GM06990 (cell line): ENCODE results near the gene GNE.

Source experiments
- DNase-seq: peaks from one replicate; pipeline ENCODE4 v3.0.0-alpha.2; 2011; ENCODE audit not compliant: insufficient read length; ENCODE audit errors: extremely low read depth
- H3K27me3 ChIP-seq: replicated peaks from 2 replicates; pipeline ENCODE4 v1.6.0; 2011; ENCODE audit warnings: low read length; ENCODE audit not compliant: control insufficient read depth, insufficient read depth
- H3K36me3 ChIP-seq: 2 replicates; pipeline ENCODE4 v1.5.1; 2011; ENCODE audit warnings: low read length; ENCODE audit not compliant: control insufficient read depth, insufficient read depth
- H3K4me3 ChIP-seq: replicated peaks from 2 replicates; pipeline ENCODE4 v1.5.1; 2011; ENCODE audit warnings: low read depth, mild to moderate bottlenecking, control low read depth, low read length
- TF ChIP-seq, protein P1 (sequence below): IDR thresholded peaks from 2 replicates; pipeline ENCODE4 v1.5.1; 2011; ENCODE audit warnings: low read length, control low read depth, mild to moderate bottlenecking, inconsistent platforms; ENCODE audit not compliant: insufficient read depth, poor library complexity, severe bottlenecking

Gene GNE

DNA sequence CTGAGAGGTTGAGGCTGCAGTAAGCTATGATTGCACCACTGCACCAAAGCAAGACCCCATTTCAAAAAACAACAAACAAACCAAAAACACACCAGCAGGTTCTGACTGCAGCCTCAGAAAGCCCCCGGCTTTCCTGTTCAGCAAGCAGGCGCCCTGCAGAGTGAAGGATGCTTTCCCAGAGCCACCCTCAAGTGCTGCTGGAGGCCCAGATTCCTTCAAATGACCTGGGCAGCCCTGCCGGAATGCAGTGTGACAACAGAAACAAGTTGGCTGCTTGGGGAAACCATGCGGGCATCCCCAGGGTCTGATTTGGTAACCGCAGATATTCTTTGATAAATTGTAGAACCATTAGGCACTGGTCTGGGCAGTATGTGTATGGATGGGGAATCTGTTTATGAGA is 35.7 kb upstream of the GNE start:
- Histone ChIP-seq H3K36me3 (no peaks in the 10 kb centered on the region), H3K27me3 (no peaks in the 10 kb centered on the region), H3K4me3 (no peak overlapping the region)
- TF ChIP-seq, protein P1, sequence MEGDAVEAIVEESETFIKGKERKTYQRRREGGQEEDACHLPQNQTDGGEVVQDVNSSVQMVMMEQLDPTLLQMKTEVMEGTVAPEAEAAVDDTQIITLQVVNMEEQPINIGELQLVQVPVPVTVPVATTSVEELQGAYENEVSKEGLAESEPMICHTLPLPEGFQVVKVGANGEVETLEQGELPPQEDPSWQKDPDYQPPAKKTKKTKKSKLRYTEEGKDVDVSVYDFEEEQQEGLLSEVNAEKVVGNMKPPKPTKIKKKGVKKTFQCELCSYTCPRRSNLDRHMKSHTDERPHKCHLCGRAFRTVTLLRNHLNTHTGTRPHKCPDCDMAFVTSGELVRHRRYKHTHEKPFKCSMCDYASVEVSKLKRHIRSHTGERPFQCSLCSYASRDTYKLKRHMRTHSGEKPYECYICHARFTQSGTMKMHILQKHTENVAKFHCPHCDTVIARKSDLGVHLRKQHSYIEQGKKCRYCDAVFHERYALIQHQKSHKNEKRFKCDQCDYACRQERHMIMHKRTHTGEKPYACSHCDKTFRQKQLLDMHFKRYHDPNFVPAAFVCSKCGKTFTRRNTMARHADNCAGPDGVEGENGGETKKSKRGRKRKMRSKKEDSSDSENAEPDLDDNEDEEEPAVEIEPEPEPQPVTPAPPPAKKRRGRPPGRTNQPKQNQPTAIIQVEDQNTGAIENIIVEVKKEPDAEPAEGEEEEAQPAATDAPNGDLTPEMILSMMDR = no peak
- no peak for DNase-seq

DNA sequence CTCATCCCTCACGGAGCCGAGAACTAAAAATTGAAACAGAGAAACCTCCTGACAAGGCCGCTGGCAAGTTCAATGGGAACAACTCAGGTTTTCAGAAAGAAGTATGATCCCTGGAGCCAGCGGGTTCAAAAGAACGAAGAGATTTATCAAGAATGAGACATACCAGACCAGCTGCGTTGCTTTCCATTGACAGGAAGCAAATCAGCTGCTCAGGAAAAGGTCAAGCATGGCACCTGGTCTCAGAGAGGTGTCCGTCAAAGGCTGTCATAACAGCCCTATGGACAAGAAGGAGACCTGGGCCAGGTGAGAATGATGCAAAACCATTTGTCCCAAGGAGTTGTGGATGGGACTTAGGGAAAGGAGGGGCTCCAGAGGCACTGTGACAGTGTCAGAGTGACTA is 34.9 kb upstream of the GNE start:
- Histone ChIP-seq H3K4me3 (no peak overlapping the region), H3K27me3 (no peaks in the 10 kb centered on the region), H3K36me3 (no peaks in the 10 kb centered on the region)
- no peak for DNase-seq
- TF ChIP-seq, protein P1 = no peak

DNA sequence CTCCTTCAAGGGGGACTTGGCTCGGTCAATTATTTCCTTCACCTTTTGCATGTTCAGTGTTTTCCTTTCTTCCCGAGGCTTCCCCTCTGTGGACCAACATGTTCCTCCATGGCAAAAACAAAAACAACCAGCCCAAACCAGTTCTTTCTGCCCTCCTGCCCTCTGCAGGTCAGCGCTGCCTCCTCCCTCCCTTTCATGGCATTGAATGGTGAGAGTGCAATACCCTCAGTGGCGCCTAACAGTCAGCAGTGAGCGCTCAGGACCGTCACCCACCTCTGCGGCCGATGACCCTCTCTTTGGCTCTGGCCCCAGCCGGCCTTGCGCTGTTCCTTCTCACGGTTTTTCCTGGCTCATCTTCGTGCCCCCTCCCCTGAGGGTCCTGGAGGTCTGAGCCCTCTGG is 34.4 kb upstream of the GNE start:
- Histone ChIP-seq H3K27me3 (no peaks in the 10 kb centered on the region), H3K36me3 (no peaks in the 10 kb centered on the region), H3K4me3 (no peak overlapping the region)
- TF ChIP-seq, protein P1 = no peak
- no peak for DNase-seq

DNA sequence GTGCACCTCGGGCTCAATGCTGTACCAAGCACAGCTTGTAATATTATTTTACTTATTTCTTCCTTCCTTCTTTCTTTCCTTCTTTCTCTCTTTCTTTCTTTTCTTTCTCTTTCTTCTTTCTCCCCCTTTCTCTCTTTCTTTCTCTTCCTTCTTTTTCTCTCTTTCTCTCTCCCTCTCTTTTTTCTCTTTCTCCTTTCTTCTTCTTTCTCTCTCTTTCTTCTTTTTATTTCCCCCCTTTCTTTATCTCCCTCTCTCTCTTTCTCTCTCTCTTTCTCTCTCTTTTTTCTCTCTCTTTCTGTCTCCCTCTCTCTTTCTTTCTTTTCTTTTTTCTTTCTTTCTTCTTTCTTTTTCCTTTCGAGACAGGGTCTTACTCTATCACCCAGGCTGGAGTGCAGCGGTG is 32.7 kb upstream of the GNE start:
- Histone ChIP-seq H3K4me3 (no peak overlapping the region), H3K27me3 (no peaks in the 10 kb centered on the region), H3K36me3 (no peaks in the 10 kb centered on the region)
- no peak for DNase-seq
- TF ChIP-seq, protein P1 = no peak

DNA sequence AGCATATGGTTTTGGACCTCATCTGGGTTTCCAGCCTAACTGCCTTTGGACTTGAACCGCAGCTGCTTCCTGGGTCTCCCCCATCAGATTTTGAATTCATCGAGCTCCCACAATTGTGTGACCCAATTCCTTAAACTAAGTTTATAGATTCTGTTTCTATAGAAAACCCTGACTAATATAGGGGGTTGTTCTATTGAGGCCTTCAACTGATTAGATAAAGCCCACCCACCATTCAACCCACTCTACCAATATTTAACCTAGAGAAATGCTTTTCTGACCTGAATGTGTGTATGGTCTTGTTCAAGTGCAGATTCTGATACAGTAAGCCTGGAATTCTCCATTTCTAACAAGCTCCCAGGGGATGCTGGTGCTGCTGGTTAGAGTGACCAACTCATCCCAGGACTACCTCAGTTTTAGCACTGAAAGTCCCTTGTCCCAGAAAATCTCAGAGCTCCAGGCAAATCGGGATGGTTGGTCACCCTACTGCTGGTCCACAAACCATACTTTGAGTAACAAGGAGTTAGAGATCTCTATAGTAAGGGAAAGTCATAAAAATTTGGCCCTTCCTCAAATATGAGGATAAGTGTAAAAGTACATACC is 31.7 kb upstream of the GNE start:
- Histone ChIP-seq H3K36me3 (no peaks in the 10 kb centered on the region), H3K4me3 (no peak overlapping the region), H3K27me3 (no peaks in the 10 kb centered on the region)
- TF ChIP-seq, protein P1 = no peak
- no peak for DNase-seq

DNA sequence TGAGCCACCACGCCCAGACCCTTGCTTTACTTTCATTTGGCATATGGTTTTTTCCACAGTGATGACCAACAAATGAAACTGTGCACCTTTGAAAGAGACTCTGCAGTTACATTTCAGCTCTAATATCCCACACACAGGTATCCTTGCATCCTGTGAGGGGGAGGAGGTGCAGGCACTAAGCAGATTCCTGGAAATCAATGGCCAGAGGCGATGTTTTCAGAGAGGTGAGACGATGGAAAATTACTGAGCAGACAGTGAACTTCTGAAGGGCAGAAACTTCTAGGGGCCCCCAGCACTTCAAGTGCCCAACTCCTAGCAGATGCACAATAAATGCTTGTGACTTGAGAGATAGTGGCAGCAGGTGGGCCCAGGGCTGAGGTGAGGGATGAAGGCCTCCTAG is 29.8 kb upstream of the GNE start:
- Histone ChIP-seq H3K4me3 (no peak overlapping the region), H3K36me3 (no peaks in the 10 kb centered on the region), H3K27me3 (no peaks in the 10 kb centered on the region)
- no peak for DNase-seq
- TF ChIP-seq, protein P1 = no peak
